B cell (primary cell): Measurements from ENCODE around the gene SLC25A51. TPM values are rescaled to one million over a fixed set of nuclear protein-coding genes. Genes with fewer than 3 reads are reported as not detected.

Source experiments
- ATAC-seq: fragments of 200-7000 bp; cut with Tn5 transposase; one replicate; pipeline ENCODE4 v1.10.0; 2021; ENCODE audit warnings: low read depth, mild to moderate bottlenecking, moderate number of reproducible peaks, moderate library complexity
- CTCF ChIA-PET: fragments of 350-600 bp; sonication (Branson Sonifier 250); formaldehyde crosslinking; loops from one replicate; lab custom pipeline; 2021; ENCODE audit warnings: antibody characterized with exemption, inconsistent platforms; lab: Charles Lee
- POLR2A ChIA-PET: fragments of 350-600 bp; sonication (Branson Sonifier 250); formaldehyde crosslinking; loops from one replicate; lab custom pipeline; 2021; ENCODE audit warnings: antibody characterized with exemption; lab: Charles Lee
- DNase-seq: peaks from one replicate; pipeline ENCODE4 v3.0.0; 2013
- H2AFZ ChIP-seq: 2 replicates; pipeline ENCODE4 v1.6.1; 2012; ENCODE audit warnings: mild to moderate bottlenecking, low read depth, low read length; ENCODE audit not compliant: insufficient read depth, poor library complexity, severe bottlenecking
- H3K27ac ChIP-seq, 2 donors: 1 replicate in 1 of 2; 2 replicates in 1 of 2; pipeline ENCODE4 v1.5.1; 2012 to 2013; ENCODE audit warnings: low read length in 2 of 2, mild to moderate bottlenecking in 2 of 2, moderate library complexity in 1 of 2
- H3K27me3 ChIP-seq, 4 experiments: fragments of 200-600 bp in 1 of 4; sonication (generic) in 1 of 4; replicated peaks in 1 of 4; 1 replicate in 2 of 4; 2 replicates in 2 of 4; pipeline versions ENCODE4 v1.6.1 to v1.7.0; 2013 to 2016; ENCODE audit warnings: low read length in 3 of 4, mild to moderate bottlenecking in 2 of 4, mixed read lengths in 1 of 4, moderate library complexity in 1 of 4; ENCODE audit not compliant: insufficient read depth in 4 of 4, control insufficient read depth in 3 of 4; ENCODE audit errors: control extremely low read depth in 1 of 4
- H3K36me3 ChIP-seq, 2 experiments: replicated peaks in 1 of 2; 1 replicate in 1 of 2; 2 replicates in 1 of 2; pipeline versions ENCODE4 v1.6.1 to v1.7.1; 2013; ENCODE audit warnings: low read length in 1 of 2; ENCODE audit not compliant: insufficient read depth in 2 of 2, control insufficient read depth in 1 of 2; ENCODE audit errors: control extremely low read depth in 1 of 2, extremely low read depth in 1 of 2
- H3K4me1 ChIP-seq, 2 donors: fragments of 200-600 bp in 1 of 2; sonication (generic) in 1 of 2; 1 replicate in 1 of 2; 2 replicates in 1 of 2; pipeline versions ENCODE4 v1.5.1 to v1.6.1; 2013 to 2017; ENCODE audit warnings: low read length in 2 of 2; ENCODE audit not compliant: control insufficient read depth in 2 of 2, insufficient read depth in 2 of 2
- H3K4me2 ChIP-seq: replicated peaks from 2 replicates; pipeline ENCODE3; 2012; ENCODE audit warnings: mild to moderate bottlenecking, low read depth, low read length; ENCODE audit not compliant: poor library complexity, severe bottlenecking
- H3K4me3 ChIP-seq, 5 experiments: fragments of 200-600 bp in 1 of 5; sonication (generic) in 1 of 5; 1 replicate in 3 of 5; 2 replicates in 2 of 5; pipeline versions ENCODE4 v1.5.1 to v1.7.0; 2011 to 2016; ENCODE audit warnings: low read length in 4 of 5, mild to moderate bottlenecking in 4 of 5, low read depth in 2 of 5, control low read depth in 1 of 5, moderate library complexity in 1 of 5; ENCODE audit not compliant: insufficient read depth in 1 of 5; ENCODE audit errors: control extremely low read depth in 1 of 5, extremely low read depth in 1 of 5
- H3K79me2 ChIP-seq: fragments of 200-600 bp; sonication (generic); one replicate; pipeline ENCODE4 v1.6.0; 2016; ENCODE audit warnings: low read length; ENCODE audit not compliant: control insufficient read depth, insufficient read depth
- H3K9ac ChIP-seq: fragments of 200-600 bp; sonication (generic); 2 replicates; pipeline ENCODE4 v1.6.1; 2017; ENCODE audit warnings: mild to moderate bottlenecking, low read length, moderate library complexity
- H3K9me3 ChIP-seq, 3 donors: one replicate each; pipeline versions ENCODE4 v1.6.1 to v1.7.1; 2013; ENCODE audit warnings: low read length in 2 of 3; ENCODE audit not compliant: control insufficient read depth in 2 of 3, insufficient read depth in 1 of 3; ENCODE audit errors: control extremely low read depth in 1 of 3
- H4K20me1 ChIP-seq: 2 replicates; pipeline ENCODE4 v1.6.0; 2012; ENCODE audit warnings: mild to moderate bottlenecking, low read length; ENCODE audit not compliant: insufficient read depth, control insufficient read depth, poor library complexity, severe bottlenecking
- H3K27ac Mint-ChIP-seq: one replicate; pipeline ENCODE4 v1.8.0; 2021; ENCODE audit warnings: mixed read lengths
- H3K27me3 Mint-ChIP-seq: one replicate; pipeline ENCODE4 v1.8.0; 2021; ENCODE audit warnings: mixed read lengths
- H3K4me1 Mint-ChIP-seq: one replicate; pipeline ENCODE4 v1.8.0; 2021; ENCODE audit warnings: mixed read lengths
- H3K4me3 Mint-ChIP-seq: one replicate; pipeline ENCODE4 v1.8.0; 2021; ENCODE audit warnings: mixed read lengths
- H3K9me3 Mint-ChIP-seq: one replicate; pipeline ENCODE4 v1.8.0; 2022; ENCODE audit warnings: mixed read lengths; ENCODE audit not compliant: insufficient read depth
- EZH2 ChIP-seq: IDR thresholded peaks from 2 replicates; pipeline ENCODE4 v1.6.1; 2012; ENCODE audit warnings: borderline replicate concordance, low read depth, mild to moderate bottlenecking, moderate library complexity, low read length; ENCODE audit not compliant: insufficient read depth, poor library complexity, severe bottlenecking
- WGBS: methylation state at CpG from one replicate; pipeline ENCODE4 v1.1.5; 2013; ENCODE audit warnings: missing lambda C conversion rate; ENCODE audit not compliant: insufficient coverage; 5-methylcytosine and 5-hydroxymethylcytosine counted together
- intact Hi-C: fragments of 100-400 bp; cut with micrococcal nuclease; formaldehyde crosslinking; loops from one replicate; pipeline ENCODE4 v1.10.0; 2022
- polyA plus RNA-seq: library from polyadenylated mRNA; depleted of rRNA; stranded (reverse); fragments of >200 nt; gene quantifications from 2 replicates; pipeline ENCODE4 v1.2.3, GENCODE V29; 2012
- total RNA-seq, 2 donors: library from RNA; stranded (reverse); fragments of 120-200 nt in 1 of 2; gene quantifications; 1 replicate in 1 of 2; 2 replicates in 1 of 2; pipeline versions ENCODE4 v1.2.3 to v1.2.4, GENCODE V29; 2013 to 2022
- TF ChIP-seq, protein P1 (sequence below): fragments of 200-600 bp; IDR thresholded peaks from one replicate; pipeline ENCODE4 v1.8.0; 2022; ENCODE audit warnings: antibody characterized with exemption, mild to moderate bottlenecking

SLC25A51 gene
- total and polyA plus RNA-seq, 2 donors (not counting 1 experiment from before 2014, with no cell fraction given), result 12.9 to 27.8 TPM

- POLR2A ChIA-PET, result no interaction called here
Observed at GRCh38 chr9:37917801-37918664, 14.1 kb upstream of the SLC25A51 start.

GRCh38 chr9:37917313-37917731 is 13.4 kb upstream of the SLC25A51 start:
- Mint-ChIP-seq H3K9me3 (no peaks in the 10 kb centered on the region), H3K4me1 (no peaks in the 10 kb centered on the region), H3K27me3 (no peaks in the 10 kb centered on the region), H3K27ac (no peak overlapping the region), H3K4me3 (no peak overlapping the region)
- no peak for DNase-seq
- H3K27ac ChIP-seq, result no peak overlapping the region
- no peak overlapping the region for H3K9ac ChIP-seq
- H3K4me1 ChIP-seq, result no peaks in the 10 kb centered on the region
- whole genome bisulfite sequencing, result 85% methylated on average over 6 of the region's 8 CpGs
- H3K4me3 ChIP-seq, result no peak overlapping the region
- no peaks in the 10 kb centered on the region for H3K36me3 ChIP-seq
- intact Hi-C loops, result no loop called here
- no peaks in the 10 kb centered on the region for H4K20me1 ChIP-seq
- POLR2A ChIA-PET, result no interaction called here
- H3K79me2 ChIP-seq, result no peaks in the 10 kb centered on the region
- ATAC-seq, result no peak
- no peaks in the 10 kb centered on the region for H3K27me3 ChIP-seq
- CTCF ChIA-PET, result interaction anchor here (1.0 to 6.5 kb wide), 3 partner anchors 171 to 515 kb away, joined by 4 to 41 read pairs (median 11); no protein-coding TSS in a partner anchor
- H2AFZ ChIP-seq, result no peak overlapping the region
- no peak overlapping the region for H3K4me2 ChIP-seq
- H3K9me3 ChIP-seq, result no peaks in the 10 kb centered on the region
- TF ChIP-seq, protein P1, sequence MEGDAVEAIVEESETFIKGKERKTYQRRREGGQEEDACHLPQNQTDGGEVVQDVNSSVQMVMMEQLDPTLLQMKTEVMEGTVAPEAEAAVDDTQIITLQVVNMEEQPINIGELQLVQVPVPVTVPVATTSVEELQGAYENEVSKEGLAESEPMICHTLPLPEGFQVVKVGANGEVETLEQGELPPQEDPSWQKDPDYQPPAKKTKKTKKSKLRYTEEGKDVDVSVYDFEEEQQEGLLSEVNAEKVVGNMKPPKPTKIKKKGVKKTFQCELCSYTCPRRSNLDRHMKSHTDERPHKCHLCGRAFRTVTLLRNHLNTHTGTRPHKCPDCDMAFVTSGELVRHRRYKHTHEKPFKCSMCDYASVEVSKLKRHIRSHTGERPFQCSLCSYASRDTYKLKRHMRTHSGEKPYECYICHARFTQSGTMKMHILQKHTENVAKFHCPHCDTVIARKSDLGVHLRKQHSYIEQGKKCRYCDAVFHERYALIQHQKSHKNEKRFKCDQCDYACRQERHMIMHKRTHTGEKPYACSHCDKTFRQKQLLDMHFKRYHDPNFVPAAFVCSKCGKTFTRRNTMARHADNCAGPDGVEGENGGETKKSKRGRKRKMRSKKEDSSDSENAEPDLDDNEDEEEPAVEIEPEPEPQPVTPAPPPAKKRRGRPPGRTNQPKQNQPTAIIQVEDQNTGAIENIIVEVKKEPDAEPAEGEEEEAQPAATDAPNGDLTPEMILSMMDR, result no peak

More at GRCh38 chr9:37917801-37918664, 14.1 kb upstream of the SLC25A51 start:
- DNase-seq (no peak), ATAC-seq (no peak)
- no peaks in the 10 kb centered on the region for H4K20me1 ChIP-seq
- no peaks in the 10 kb centered on the region for H3K4me1 Mint-ChIP-seq
- H3K79me2 ChIP-seq, result no peaks in the 10 kb centered on the region
- H3K4me3 Mint-ChIP-seq, result no peak overlapping the region
- no peak overlapping the region for H3K27ac ChIP-seq
- TF ChIP-seq, protein P1, result no peak
- no peak for TF ChIP-seq EZH2
- no peaks in the 10 kb centered on the region for H3K4me1 ChIP-seq
- no peak overlapping the region for H3K27ac Mint-ChIP-seq
- no peak overlapping the region for H2AFZ ChIP-seq
- H3K4me2 ChIP-seq, result no peak overlapping the region
- H3K4me3 ChIP-seq, result no peak overlapping the region
- no peaks in the 10 kb centered on the region for H3K27me3 ChIP-seq
- CTCF ChIA-PET, result no interaction called here
- WGBS, result 93% methylated on average over 18 of the region's 21 CpGs
- intact Hi-C loops, result no loop called here
- no peaks in the 10 kb centered on the region for H3K9me3 ChIP-seq
- H3K36me3 ChIP-seq, result no peaks in the 10 kb centered on the region
- H3K9me3 Mint-ChIP-seq, result no peaks in the 10 kb centered on the region
- no peak overlapping the region for H3K9ac ChIP-seq
- no peaks in the 10 kb centered on the region for H3K27me3 Mint-ChIP-seq
